ENCODE results near the gene RNF103.

- TF ChIP-seq ZNF830 (tag by site-specific recombination; IDR thresholded peaks at IDR 0.05; ENCODE audit: low read depth) (no peak), ZNF114 (tag by site-specific recombination; IDR thresholded peaks at IDR 0.05) (no peak), ZNF350 (tag by site-specific recombination; IDR thresholded peaks at IDR 0.05) (no peak), PRDM2 (tag by site-specific recombination; IDR thresholded peaks at IDR 0.05; ENCODE audit: borderline replicate concordance) (no peak)
Observed at GRCh38 chr2:86615596-86615995, 8.1 kb downstream of the RNF103 start.

Data from HEK293 (cell line).